GM12891 (cell line): Measurements from ENCODE around the gene DDIAS.

Experiments used
- PAX5 ChIP-seq: IDR thresholded peaks from 2 replicates; pipeline ENCODE4 v1.6.1; 2011; ENCODE audit warnings: low read length, moderate library complexity, mild to moderate bottlenecking; ENCODE audit not compliant: insufficient read depth, severe bottlenecking
- POLR2A ChIP-seq: IDR thresholded peaks from 2 replicates; pipeline ENCODE4 v1.6.1; 2011; ENCODE audit warnings: low read depth, low read length, control low read depth
- POLR2AphosphoS5 ChIP-seq: IDR thresholded peaks from 2 replicates; pipeline ENCODE4 v1.6.1; 2011; ENCODE audit warnings: low read depth, low read length, control low read depth
- SPI1 ChIP-seq: IDR thresholded peaks from 2 replicates; pipeline ENCODE4 v1.6.1; 2011; ENCODE audit warnings: low read depth, low read length, control low read depth
- TAF1 ChIP-seq: IDR thresholded peaks from 2 replicates; pipeline ENCODE4 v1.6.1; 2011; ENCODE audit warnings: low read depth, low read length, control low read depth

GRCh38 chr11:82932564-82932963 lies 31.0 kb downstream of the DDIAS start:
- TF ChIP-seq POLR2A = no peak
- no peak for TF ChIP-seq POLR2AphosphoS5
- no peak for TF ChIP-seq TAF1
- no peak for TF ChIP-seq SPI1
- no peak for TF ChIP-seq PAX5
